Liver (tissue), 9 donors: ENCODE measurements around the gene SPRYD3. TPM values are rescaled to one million over a fixed set of nuclear protein-coding genes. Genes with fewer than 3 reads are reported as not detected.

Experiments
- DNase-seq: peaks from one replicate; pipeline ENCODE4 v3.0.0-alpha.2; 2017; ENCODE audit warnings: low spot score
- H3K27ac ChIP-seq, 2 donors: one replicate each; pipeline ENCODE4 v1.7.0; 2013; ENCODE audit warnings: inconsistent platforms in 2 of 2, low read length in 2 of 2, control low read depth in 1 of 2, low read depth in 1 of 2, mild to moderate bottlenecking in 1 of 2
- H3K27me3 ChIP-seq, 4 donors: one replicate each; pipeline versions ENCODE4 v1.6.1 to v1.7.0; 2013; ENCODE audit warnings: low read length in 3 of 4, inconsistent platforms in 1 of 4, mild to moderate bottlenecking in 1 of 4, moderate library complexity in 1 of 4; ENCODE audit not compliant: control insufficient read depth in 4 of 4, insufficient read depth in 4 of 4
- H3K36me3 ChIP-seq, 4 donors: one replicate each; pipeline versions ENCODE4 v1.6.1 to v1.7.0; 2013; ENCODE audit warnings: low read length in 3 of 4, mild to moderate bottlenecking in 3 of 4, low read depth in 1 of 4, moderate library complexity in 1 of 4; ENCODE audit not compliant: control insufficient read depth in 4 of 4, insufficient read depth in 3 of 4
- H3K4me1 ChIP-seq, 4 donors: one replicate each; pipeline versions ENCODE4 v1.6.1 to v1.7.0; 2013; ENCODE audit warnings: low read length in 3 of 4, mild to moderate bottlenecking in 3 of 4, moderate library complexity in 1 of 4; ENCODE audit not compliant: control insufficient read depth in 4 of 4, insufficient read depth in 4 of 4
- H3K4me3 ChIP-seq, 3 donors: one replicate each; pipeline versions ENCODE4 v1.6.1 to v1.7.0; 2013; ENCODE audit warnings: low read length in 3 of 3, control low read depth in 1 of 3, low read depth in 1 of 3, mild to moderate bottlenecking in 1 of 3
- H3K9ac ChIP-seq, 2 donors: one replicate each; pipeline ENCODE4 v1.7.0; 2013; ENCODE audit warnings: low read length in 2 of 2, mild to moderate bottlenecking in 2 of 2, moderate library complexity in 2 of 2, control low read depth in 1 of 2, low read depth in 1 of 2
- H3K9me3 ChIP-seq, 4 donors: one replicate each; pipeline versions ENCODE4 v1.6.1 to v1.7.0; 2013; ENCODE audit warnings: low read length in 3 of 4; ENCODE audit not compliant: control insufficient read depth in 4 of 4
- ATF3 ChIP-seq: IDR thresholded peaks from 2 replicates; pipeline ENCODE4 v1.6.1; 2016; ENCODE audit warnings: antibody characterized with exemption
- CTCF ChIP-seq: fragments of 150-350 bp; IDR thresholded peaks from 2 replicates; pipeline ENCODE4 v1.5.1; 2017; ENCODE audit warnings: improper control_type of control experiment, low read depth, low read length; ENCODE audit not compliant: missing input control
- EGR1 ChIP-seq, 2 donors: IDR thresholded peaks; 2 replicates each; pipeline ENCODE4 v1.6.1; 2016 to 2018; ENCODE audit warnings: antibody characterized with exemption in 2 of 2, low read depth in 2 of 2
- FOXA1 ChIP-seq: IDR thresholded peaks from 2 replicates; pipeline ENCODE4 v1.6.1; 2016; ENCODE audit warnings: antibody characterized with exemption
- FOXA2 ChIP-seq: IDR thresholded peaks from 2 replicates; pipeline ENCODE4 v1.6.1; 2016; ENCODE audit warnings: antibody characterized with exemption
- GABPA ChIP-seq, 2 donors: IDR thresholded peaks in 1 of 2; conservative IDR thresholded peaks in 1 of 2; 2 replicates each; pipeline ENCODE4 v1.6.1; 2016; ENCODE audit warnings: antibody characterized with exemption in 2 of 2, mild to moderate bottlenecking in 1 of 2, moderate library complexity in 1 of 2
- HNF4A ChIP-seq, 2 donors: conservative IDR thresholded peaks; 2 replicates each; pipeline ENCODE4 v1.6.1; 2016; ENCODE audit warnings: antibody characterized with exemption in 2 of 2, mild to moderate bottlenecking in 2 of 2
- JUND ChIP-seq, 2 donors: IDR thresholded peaks; 2 replicates each; pipeline ENCODE4 v1.6.1; 2016; ENCODE audit warnings: antibody characterized with exemption in 2 of 2
- MAX ChIP-seq: IDR thresholded peaks from 2 replicates; pipeline ENCODE4 v1.6.1; 2016; ENCODE audit warnings: antibody characterized with exemption
- NR2F2 ChIP-seq: IDR thresholded peaks from 2 replicates; pipeline ENCODE4 v1.6.1; 2016; ENCODE audit warnings: antibody characterized with exemption
- RAD21 ChIP-seq, 2 donors: IDR thresholded peaks; 2 replicates each; pipeline ENCODE4 v1.6.1; 2016; ENCODE audit warnings: antibody characterized with exemption in 2 of 2, mild to moderate bottlenecking in 2 of 2
- REST ChIP-seq: IDR thresholded peaks from 2 replicates; pipeline ENCODE4 v1.6.1; 2016; ENCODE audit warnings: antibody characterized with exemption, mild to moderate bottlenecking
- RXRA ChIP-seq, 2 donors: IDR thresholded peaks; 2 replicates each; pipeline ENCODE4 v1.6.1; 2017 to 2018; ENCODE audit warnings: antibody characterized with exemption in 2 of 2, mild to moderate bottlenecking in 1 of 2
- SP1 ChIP-seq: IDR thresholded peaks from 2 replicates; pipeline ENCODE4 v1.6.1; 2018; ENCODE audit warnings: antibody characterized with exemption, mild to moderate bottlenecking
- TAF1 ChIP-seq: conservative IDR thresholded peaks from 2 replicates; pipeline ENCODE4 v1.6.1; 2016; ENCODE audit warnings: antibody characterized with exemption, mild to moderate bottlenecking
- YY1 ChIP-seq: IDR thresholded peaks from 2 replicates; pipeline ENCODE4 v1.6.1; 2016; ENCODE audit warnings: antibody characterized with exemption, mild to moderate bottlenecking
- ZBTB33 ChIP-seq: IDR thresholded peaks from 2 replicates; pipeline ENCODE4 v1.6.1; 2016; ENCODE audit warnings: antibody characterized with exemption
- WGBS: extraction: QIAGEN DNeasy Blood & Tissue Kit; methylation state at CpG from one replicate; pipeline ENCODE4 v1.1.7; 2013; 5-methylcytosine and 5-hydroxymethylcytosine counted together
- polyA plus RNA-seq, 2 donors: library from polyadenylated mRNA; stranded (reverse) in 1 of 2; unstranded in 1 of 2; fragments of 200-250 nt in 1 of 2; fragments of >200 nt in 1 of 2; fragmentation: Nextera tagmentation in 1 of 2; extraction: Ambion mirVana in 1 of 2; gene quantifications; one replicate each; pipeline versions ENCODE4 v1.2.1 to v1.2.3, GENCODE V29; 2013 to 2015
- total RNA-seq, 2 donors: library from RNA; depleted of rRNA; stranded (reverse); fragments of >200 nt; gene quantifications; one replicate each; pipeline ENCODE4 v1.2.3, GENCODE V29; 2014
- donor health status: healthy.
- donor health status: healthy.
- donor health status: healthy.
- donor health status: healthy.
- donor health status: healthy.

SPRYD3 gene
- total and polyA plus RNA-seq, 4 donors: 6.0 to 20.3 (median 13.3) TPM

GRCh38 chr12:53100466-53101151 is 21.4 kb upstream of the SPRYD3 start:
- no peak for TF ChIP-seq HNF4A (conservative IDR thresholded peaks at IDR 0.05)
- no peak for TF ChIP-seq MAX
- TF ChIP-seq RAD21 (IDR thresholded peaks at IDR 0.05): no peak
- no peak for TF ChIP-seq CTCF
- no peak for TF ChIP-seq TAF1
- no peak for TF ChIP-seq NR2F2
- TF ChIP-seq ZBTB33: no peak
- H3K4me1 ChIP-seq: peaks cover 21 to 52% (median 38%) of the 10 kb centered on the region in 4 donors
- no peak overlapping the region for H3K27ac ChIP-seq
- no peak for DNase-seq
- H3K9ac ChIP-seq: no peak overlapping the region
- no peak overlapping the region for H3K4me3 ChIP-seq
- no peaks in the 10 kb centered on the region for H3K36me3 ChIP-seq
- WGBS: 93% methylated on average over 13 of the region's 13 CpGs
- H3K27me3 ChIP-seq: no peaks in the 10 kb centered on the region
- no peaks in the 10 kb centered on the region for H3K9me3 ChIP-seq

- no peaks in the 10 kb centered on the region for H3K36me3 ChIP-seq
- H3K9me3 ChIP-seq: no peaks in the 10 kb centered on the region
- H3K4me1 ChIP-seq: peaks cover 19 to 43% (median 32%) of the 10 kb centered on the region in 4 donors
- H3K9ac ChIP-seq: no peak overlapping the region
- no peak overlapping the region for H3K4me3 ChIP-seq
- 28% methylated on average over 6 of the region's 6 CpGs for WGBS
- H3K27ac ChIP-seq: peak overlapping the region; percentile 4 to 71
- H3K27me3 ChIP-seq: no peaks in the 10 kb centered on the region
- peak; percentile 89 for DNase-seq
- TF ChIP-seq EGR1 (IDR thresholded peaks at IDR 0.05; ENCODE audit: low read depth in 2 of 2) (no peak), RXRA (IDR thresholded peaks at IDR 0.05) (peak; percentile 69 to 84), TAF1 (no peak), CTCF (peak; percentile 94), RAD21 (IDR thresholded peaks at IDR 0.05) (peak; percentile 87 to 90), MAX (no peak), NR2F2 (peak; percentile 72), SP1 (peak; percentile 55), GABPA (IDR thresholded peaks at IDR 0.05 in 1 of 2, conservative IDR thresholded peaks at IDR 0.05 in 1 of 2) (no peak), ATF3 (no peak), REST (no peak), YY1 (no peak), JUND (IDR thresholded peaks at IDR 0.05) (peak; percentile 44 to 76), FOXA1 (no peak), FOXA2 (no peak)
These were observed 20.1 kb upstream of the SPRYD3 start for GRCh38 chr12:53099071-53099882.
